IPS-11a (cell line): ENCODE results near the gene DPEP2.
A peak's percentile ranks its signal among the peaks of the same experiment; 100 is the strongest.
"Not testable (repeated sequence)": the region's sequence is repeated elsewhere in the genome, so short reads cannot be mapped to it uniquely, and the experiment has no call there.

ENCODE experiments used
- H3K4me3 ChIP-seq: one replicate; pipeline ENCODE4 v1.5.1; 2013; ENCODE audit warnings: low read depth, low read length, control low read depth

DPEP2 gene

GRCh38 chr16:67998779-67999688, at the start of gene DPEP2:
DPEP2 (minus strand) TSS chr16:67999484; CDS start chr16:67993212, 6,272 bp downstream.
- not testable (repeated sequence) for H3K4me3 ChIP-seq

GRCh38 chr16:68047987-68048386, 48.7 kb upstream of the DPEP2 start:
- no peak overlapping the region for H3K4me3 ChIP-seq

- no peak overlapping the region for H3K4me3 ChIP-seq
Measured at GRCh38 chr16:68046106-68046505, 46.8 kb upstream of the DPEP2 start.

- no peak overlapping the region for H3K4me3 ChIP-seq
Measured at GRCh38 chr16:68041783-68042182, 42.5 kb upstream of the DPEP2 start.

- H3K4me3 ChIP-seq: no peak overlapping the region
Measured at GRCh38 chr16:68040506-68041288, 41.4 kb upstream of the DPEP2 start.

GRCh38 chr16:68037841-68038597, 38.7 kb upstream of the DPEP2 start:
- H3K4me3 ChIP-seq: no peak overlapping the region

GRCh38 chr16:68035227-68035626, 35.9 kb upstream of the DPEP2 start:
- H3K4me3 ChIP-seq: no peak overlapping the region

GRCh38 chr16:68033101-68033500, 33.8 kb upstream of the DPEP2 start:
- H3K4me3 ChIP-seq: no peak overlapping the region

GRCh38 chr16:68031951-68032350, 32.7 kb upstream of the DPEP2 start:
- H3K4me3 ChIP-seq: no peak overlapping the region

GRCh38 chr16:68030108-68030507, 30.8 kb upstream of the DPEP2 start:
- not testable (repeated sequence) for H3K4me3 ChIP-seq

GRCh38 chr16:68028996-68029395, 29.7 kb upstream of the DPEP2 start:
- no peak overlapping the region for H3K4me3 ChIP-seq

GRCh38 chr16:68022728-68023537, 23.6 kb upstream of the DPEP2 start, which contains the start of the genes DDX28 and DUS2:
DDX28 (minus strand) TSS chr16:68023232; CDS start chr16:68023202, 30 bp downstream.
DUS2 (plus strand) TSS chr16:68023284; CDS start chr16:68038024, 14,740 bp downstream.
- H3K4me3 ChIP-seq: peak within 1 kb of the TSS; percentile 97

- peak overlapping the region; percentile 97 for H3K4me3 ChIP-seq
Measured at GRCh38 chr16:68022278-68022727, 23.0 kb upstream of the DPEP2 start.

- H3K4me3 ChIP-seq: no peak overlapping the region
Measured at GRCh38 chr16:68021490-68021889, 22.2 kb upstream of the DPEP2 start.

GRCh38 chr16:68019167-68019680, 19.9 kb upstream of the DPEP2 start:
- H3K4me3 ChIP-seq: no peak overlapping the region

GRCh38 chr16:68015681-68016080, 16.4 kb upstream of the DPEP2 start, which contains the start of gene DPEP2NB:
DPEP2NB (minus strand) TSS chr16:68015911; CDS start chr16:68015770, 141 bp downstream.
- no peak within 1 kb of the TSS for H3K4me3 ChIP-seq

GRCh38 chr16:68013440-68013839, 14.2 kb upstream of the DPEP2 start:
- no peak overlapping the region for H3K4me3 ChIP-seq

- H3K4me3 ChIP-seq: not testable (repeated sequence)
Measured at GRCh38 chr16:68009872-68010271, 10.6 kb upstream of the DPEP2 start.

- no peak overlapping the region for H3K4me3 ChIP-seq
Measured at GRCh38 chr16:68009157-68009735, 10.0 kb upstream of the DPEP2 start.
